Measurements from ENCODE around the gene DCXR. TPM values are rescaled to one million over a fixed set of nuclear protein-coding genes. Genes with fewer than 3 reads are reported as not detected.

Gene DCXR
- total RNA-seq, 1 donor, result 40.6 TPM

DNA sequence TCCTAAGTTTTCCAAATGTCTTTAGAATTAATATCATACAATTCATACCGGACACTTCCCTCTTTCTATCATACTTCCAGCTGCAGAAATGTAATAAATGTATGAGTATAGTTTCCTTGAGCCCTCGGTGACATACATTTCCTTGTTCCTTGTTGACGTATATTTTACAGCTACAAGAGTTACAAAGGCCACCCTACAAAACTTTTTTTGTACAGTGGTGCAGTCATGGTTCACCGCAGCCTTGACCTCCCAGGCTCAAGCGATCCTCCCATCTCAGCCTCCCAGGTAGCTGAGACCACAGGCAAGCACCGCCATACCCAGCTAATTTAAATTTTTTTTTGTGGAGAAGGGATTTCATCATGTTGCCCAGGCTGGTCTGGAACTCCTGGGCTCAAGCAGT is 35.3 kb upstream of the DCXR start:
- no peak overlapping the region for H3K4me3 ChIP-seq (ENCODE audit: low read depth, low read length)
- no peak for DNase-seq (ENCODE audit: low read depth)
- TF ChIP-seq, protein P1, sequence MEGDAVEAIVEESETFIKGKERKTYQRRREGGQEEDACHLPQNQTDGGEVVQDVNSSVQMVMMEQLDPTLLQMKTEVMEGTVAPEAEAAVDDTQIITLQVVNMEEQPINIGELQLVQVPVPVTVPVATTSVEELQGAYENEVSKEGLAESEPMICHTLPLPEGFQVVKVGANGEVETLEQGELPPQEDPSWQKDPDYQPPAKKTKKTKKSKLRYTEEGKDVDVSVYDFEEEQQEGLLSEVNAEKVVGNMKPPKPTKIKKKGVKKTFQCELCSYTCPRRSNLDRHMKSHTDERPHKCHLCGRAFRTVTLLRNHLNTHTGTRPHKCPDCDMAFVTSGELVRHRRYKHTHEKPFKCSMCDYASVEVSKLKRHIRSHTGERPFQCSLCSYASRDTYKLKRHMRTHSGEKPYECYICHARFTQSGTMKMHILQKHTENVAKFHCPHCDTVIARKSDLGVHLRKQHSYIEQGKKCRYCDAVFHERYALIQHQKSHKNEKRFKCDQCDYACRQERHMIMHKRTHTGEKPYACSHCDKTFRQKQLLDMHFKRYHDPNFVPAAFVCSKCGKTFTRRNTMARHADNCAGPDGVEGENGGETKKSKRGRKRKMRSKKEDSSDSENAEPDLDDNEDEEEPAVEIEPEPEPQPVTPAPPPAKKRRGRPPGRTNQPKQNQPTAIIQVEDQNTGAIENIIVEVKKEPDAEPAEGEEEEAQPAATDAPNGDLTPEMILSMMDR (IDR thresholded peaks at IDR 0.05; ENCODE audit: insufficient read depth, low read depth, low read length), result no peak

DNA sequence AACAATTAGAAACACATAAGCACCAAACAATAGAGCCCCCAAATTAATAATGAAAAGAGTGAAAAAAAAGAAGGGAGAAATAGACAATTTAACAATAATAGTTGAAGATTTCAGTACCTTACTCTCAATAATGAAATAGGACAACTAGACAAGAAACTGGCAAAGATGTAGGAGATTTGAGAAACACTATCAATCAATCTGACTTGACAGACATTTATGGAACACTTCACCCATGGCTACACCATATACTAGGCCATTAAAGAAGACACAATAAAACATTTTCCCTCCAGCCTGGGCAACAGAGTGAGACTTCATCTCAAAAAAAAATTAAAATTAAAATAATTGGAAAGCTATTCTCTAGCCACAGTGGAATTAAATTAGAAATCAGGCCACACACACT is 33.1 kb upstream of the DCXR start:
- no peak for DNase-seq (ENCODE audit: low read depth)
- no peak overlapping the region for H3K4me3 ChIP-seq (ENCODE audit: low read depth, low read length)
- TF ChIP-seq, protein P1 (IDR thresholded peaks at IDR 0.05; ENCODE audit: insufficient read depth, low read depth, low read length), result no peak

DNA sequence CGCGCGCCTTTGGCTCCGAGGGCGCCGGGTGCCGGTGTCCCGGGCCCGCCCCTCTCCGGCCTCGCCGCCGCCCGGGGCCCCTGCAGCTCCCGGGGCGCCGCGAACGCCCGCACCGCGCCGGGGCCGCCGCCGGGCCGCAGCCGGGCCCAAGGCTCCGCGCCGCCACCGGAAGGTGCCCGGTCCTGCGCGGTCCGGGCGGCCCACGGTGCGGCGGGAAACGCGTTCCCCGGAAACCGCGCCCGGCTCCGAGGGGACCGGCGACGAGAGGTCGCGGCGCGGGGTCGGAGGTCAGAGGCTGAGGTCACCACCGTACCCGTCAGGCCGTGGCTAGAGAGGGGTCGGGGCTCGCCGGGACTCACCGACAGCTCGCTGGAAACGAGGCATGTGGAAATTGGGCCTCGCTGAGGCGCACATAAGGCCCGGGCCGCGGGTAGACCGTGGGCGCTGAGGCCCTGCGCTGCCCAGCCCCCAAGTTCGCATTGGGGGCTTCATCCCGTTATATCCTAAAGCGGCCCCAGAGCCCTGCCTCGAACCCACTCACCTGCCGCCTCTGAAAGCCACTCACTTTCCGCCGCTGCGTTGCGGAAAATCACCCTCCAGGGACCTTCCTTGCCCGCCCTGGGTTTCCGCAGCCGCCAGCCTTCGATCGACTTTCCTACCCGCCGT is 28.3 kb upstream of the DCXR start, which contains the start of gene DUS1L:
TSS of gene DUS1L (minus strand) at position 167 of the 666 bp plus-strand sequence. CDS start 745 bp downstream, outside the sequence.
- TF ChIP-seq, protein P1 (IDR thresholded peaks at IDR 0.05; ENCODE audit: insufficient read depth, low read depth, low read length), result no peak
- DNase-seq (ENCODE audit: low read depth), result peak; percentile 60
- H3K4me3 ChIP-seq (ENCODE audit: low read depth, low read length), result peak within 1 kb of the TSS; percentile 82

DNA sequence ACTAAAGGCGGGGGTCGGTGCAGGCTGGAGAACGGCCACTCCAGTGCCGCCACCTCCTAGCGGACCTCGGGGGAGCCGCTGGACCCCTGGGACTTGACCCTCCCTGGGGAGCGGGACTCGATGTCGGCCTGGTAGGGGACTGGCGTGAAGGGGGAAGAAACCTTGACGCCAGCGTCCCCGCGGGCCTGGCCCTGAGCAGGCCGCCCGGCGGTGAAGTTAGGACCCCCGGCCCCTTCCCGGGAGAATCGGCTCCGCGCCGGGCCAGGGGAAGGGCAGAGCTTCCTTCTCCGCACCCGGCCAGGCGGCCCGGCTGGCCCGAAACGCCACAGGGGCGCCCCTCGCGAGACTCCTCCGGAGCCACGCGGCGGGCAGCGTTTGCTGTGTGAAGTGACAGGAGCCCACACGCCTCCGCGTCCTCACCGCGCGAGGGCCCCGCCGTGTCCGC is 27.7 kb upstream of the DCXR start:
- H3K4me3 ChIP-seq (ENCODE audit: low read depth, low read length), result peak overlapping the region; percentile 82
- TF ChIP-seq, protein P1 (IDR thresholded peaks at IDR 0.05; ENCODE audit: insufficient read depth, low read depth, low read length), result no peak
- peak; percentile 51 for DNase-seq (ENCODE audit: low read depth)

DNA sequence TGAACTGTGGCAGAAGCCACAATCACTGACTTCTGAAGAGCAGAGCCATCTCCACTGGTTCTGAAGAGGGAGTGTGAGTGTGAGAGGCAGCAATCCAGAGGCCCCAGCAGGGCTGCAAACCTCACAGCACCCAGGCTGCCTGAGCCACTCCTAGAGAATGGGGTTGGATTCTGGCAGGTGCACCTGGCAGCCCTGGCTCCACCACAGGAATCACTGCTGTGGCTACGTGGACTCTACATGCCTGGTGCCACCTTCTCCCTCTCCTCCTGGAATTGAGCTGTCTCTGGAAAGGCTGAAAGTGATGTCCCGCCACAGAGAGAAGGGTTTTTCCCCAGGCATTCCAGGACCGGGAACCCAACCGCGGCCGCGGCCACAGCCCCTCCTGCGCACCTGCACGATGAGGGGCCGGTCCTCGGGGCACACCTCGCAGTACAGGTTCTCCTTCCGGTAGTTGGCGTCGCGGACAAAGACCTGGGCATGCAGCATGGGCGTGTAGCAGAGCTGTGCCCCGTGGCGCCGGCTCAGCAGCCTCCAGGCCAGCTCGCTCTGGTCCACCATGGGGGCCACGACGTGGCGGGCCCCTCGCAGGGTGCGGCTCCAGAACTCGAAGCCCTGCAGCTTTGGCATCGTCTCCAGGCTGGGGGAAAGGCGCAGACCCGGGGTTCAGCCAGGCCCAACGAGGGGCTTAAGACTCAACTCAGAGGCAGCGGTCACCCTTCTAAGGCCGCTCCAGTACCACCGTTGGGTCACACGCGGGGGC is 27.1 kb upstream of the DCXR start:
- no peak for DNase-seq (ENCODE audit: low read depth)
- TF ChIP-seq, protein P1 (IDR thresholded peaks at IDR 0.05; ENCODE audit: insufficient read depth, low read depth, low read length), result no peak
- peak overlapping the region; percentile 82 for H3K4me3 ChIP-seq (ENCODE audit: low read depth, low read length)

DNA sequence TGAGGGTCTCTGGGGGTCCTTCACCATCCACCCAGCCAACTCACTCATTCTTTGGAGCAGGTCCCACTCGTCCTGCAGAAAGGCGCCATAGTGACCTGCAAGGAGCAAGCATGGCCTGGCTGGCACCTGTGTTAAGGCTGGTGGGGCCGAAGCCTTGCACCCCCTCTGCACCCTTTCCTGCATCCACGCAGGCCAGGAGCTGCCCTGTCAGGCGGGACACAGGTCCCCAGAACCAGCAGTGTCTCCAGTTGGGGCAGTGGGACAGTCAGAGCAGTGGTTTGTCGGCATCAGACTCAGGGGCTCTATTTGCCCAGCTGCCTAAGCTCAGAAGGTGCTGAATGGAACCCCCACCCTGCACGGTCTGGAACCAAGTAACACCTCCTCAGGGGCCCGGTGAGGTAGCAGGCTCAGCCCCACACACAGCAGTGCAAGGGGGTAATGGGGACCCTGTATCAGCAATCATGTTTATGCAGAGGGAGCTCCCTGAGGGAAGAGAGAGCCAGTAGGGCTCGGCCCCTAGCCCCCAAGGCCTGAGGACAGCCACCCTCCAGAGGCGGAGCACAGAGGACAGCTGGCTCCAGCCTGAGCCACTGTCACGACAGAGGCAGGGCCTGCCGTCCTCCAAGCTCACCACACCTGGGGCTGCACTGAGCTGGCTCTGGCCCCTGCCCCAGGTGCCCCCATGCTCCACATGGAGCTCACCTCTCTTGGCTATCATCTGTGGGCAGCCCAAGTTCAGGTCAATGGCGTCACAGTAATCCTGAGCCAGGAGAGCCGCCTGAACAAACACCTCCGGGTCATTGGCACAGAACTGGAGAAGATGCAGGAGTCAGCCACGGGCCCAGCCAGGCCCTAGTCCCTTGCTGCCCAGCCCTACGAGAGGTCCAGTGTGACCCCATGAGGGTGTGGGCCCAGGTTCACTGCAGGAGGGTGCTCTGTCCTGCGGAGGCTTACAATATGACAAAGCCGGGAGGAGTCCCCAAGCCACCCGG is 26.2 kb upstream of the DCXR start:
- TF ChIP-seq, protein P1 (IDR thresholded peaks at IDR 0.05; ENCODE audit: insufficient read depth, low read depth, low read length), result no peak
- H3K4me3 ChIP-seq (ENCODE audit: low read depth, low read length), result no peak overlapping the region
- DNase-seq (ENCODE audit: low read depth), result no peak

Measured in fibroblast of villous mesenchyme (primary cell).